Brain microvascular endothelial cell (primary cell): ENCODE measurements around the gene STRA8.

Experiments used
- DNase-seq: peaks from one replicate; pipeline ENCODE4 v3.0.0-alpha.2; 2020
- H3K27ac ChIP-seq: fragments of 250-450 bp; sonication (Bioruptor Pico); 2 replicates; pipeline ENCODE4 v1.5.1; 2020; ENCODE audit warnings: mild to moderate bottlenecking, moderate library complexity
- H3K27me3 ChIP-seq: fragments of 250-450 bp; sonication (Bioruptor Pico); replicated peaks from 2 replicates; pipeline ENCODE4 v1.5.1; 2020; ENCODE audit warnings: mild to moderate bottlenecking
- H3K36me3 ChIP-seq: fragments of 250-450 bp; sonication (Bioruptor Pico); replicated peaks from 2 replicates; pipeline ENCODE4 v1.5.1; 2020; ENCODE audit warnings: mild to moderate bottlenecking
- H3K4me3 ChIP-seq: 2 replicates; pipeline ENCODE4 v1.5.1; 2011; ENCODE audit warnings: low read depth, mild to moderate bottlenecking, control low read depth, low read length, moderate library complexity
- CTCF ChIP-seq: IDR thresholded peaks from 2 replicates; pipeline ENCODE4 v1.5.1; 2011; ENCODE audit warnings: low read depth, mild to moderate bottlenecking, moderate library complexity, low read length, control low read depth, inconsistent platforms; ENCODE audit errors: missing control alignments
- in situ Hi-C: cut with HindIII; loops from 2 replicates; pipeline ENCODE4 v1.10.0; 2017; ENCODE audit warnings: low sequenced_read_pairs, low pct_ligation_motif_present

STRA8 gene

GRCh38 chr7:135281363-135281949 is 47.8 kb downstream of the STRA8 start:
- peak; percentile 78 for DNase-seq
- Histone ChIP-seq H3K27me3 (no peaks in the 10 kb centered on the region), H3K27ac (no peak overlapping the region), H3K36me3 (no peaks in the 10 kb centered on the region), H3K4me3 (no peak overlapping the region)
- in situ Hi-C loops, result no loop called here
- peak; percentile 96 for TF ChIP-seq CTCF

- no peaks in the 10 kb centered on the region for H3K27me3 ChIP-seq
- TF ChIP-seq CTCF, result no peak
- in situ Hi-C loops, result no loop called here
- H3K4me3 ChIP-seq, result no peak overlapping the region
- H3K36me3 ChIP-seq, result no peaks in the 10 kb centered on the region
- no peak overlapping the region for H3K27ac ChIP-seq
- peak; percentile 60 for DNase-seq
Observed at GRCh38 chr7:135282561-135283254, 49.1 kb downstream of the STRA8 start.

GRCh38 chr7:135283959-135284638 is 50.5 kb downstream of the STRA8 start:
- H3K36me3 ChIP-seq, result no peaks in the 10 kb centered on the region
- H3K27ac ChIP-seq, result no peak overlapping the region
- in situ Hi-C loops, result no loop called here
- no peaks in the 10 kb centered on the region for H3K27me3 ChIP-seq
- H3K4me3 ChIP-seq, result no peak overlapping the region
- DNase-seq, result no peak
- no peak for TF ChIP-seq CTCF

DNA sequence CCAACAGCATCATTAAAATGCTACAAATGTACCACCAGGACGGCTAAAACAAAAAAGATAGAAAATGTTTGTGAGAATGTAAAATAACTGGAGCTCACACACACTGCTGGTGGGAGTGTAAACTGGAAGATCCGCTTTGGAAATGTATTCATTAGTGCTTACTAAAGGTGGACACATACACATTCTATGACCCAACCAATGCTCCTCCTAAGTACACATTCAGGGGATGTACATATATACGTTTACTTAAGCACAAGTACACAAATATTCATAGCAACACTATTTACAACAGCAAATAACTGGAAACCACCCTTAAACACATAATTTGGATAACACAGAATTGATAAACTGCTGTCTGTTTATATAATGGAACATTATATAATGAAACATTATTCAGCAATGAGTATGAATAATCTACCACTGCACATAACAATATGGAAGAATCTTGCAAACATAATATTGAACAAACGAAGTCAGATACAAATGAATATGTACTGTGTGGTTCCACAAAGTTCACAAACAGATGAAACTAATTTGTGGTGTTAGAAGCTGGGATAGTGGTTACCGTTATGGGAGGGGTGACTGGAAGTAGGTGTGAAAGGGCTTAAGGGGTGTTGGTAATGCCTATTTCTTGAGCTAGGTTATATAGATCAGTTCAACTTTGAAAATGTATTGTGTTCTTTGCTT is 52.1 kb downstream of the STRA8 start:
- no peaks in the 10 kb centered on the region for H3K27me3 ChIP-seq
- TF ChIP-seq CTCF, result no peak
- no peak overlapping the region for H3K27ac ChIP-seq
- H3K4me3 ChIP-seq, result no peak overlapping the region
- no peak for DNase-seq
- H3K36me3 ChIP-seq, result no peaks in the 10 kb centered on the region
- in situ Hi-C loops, result no loop called here

DNA sequence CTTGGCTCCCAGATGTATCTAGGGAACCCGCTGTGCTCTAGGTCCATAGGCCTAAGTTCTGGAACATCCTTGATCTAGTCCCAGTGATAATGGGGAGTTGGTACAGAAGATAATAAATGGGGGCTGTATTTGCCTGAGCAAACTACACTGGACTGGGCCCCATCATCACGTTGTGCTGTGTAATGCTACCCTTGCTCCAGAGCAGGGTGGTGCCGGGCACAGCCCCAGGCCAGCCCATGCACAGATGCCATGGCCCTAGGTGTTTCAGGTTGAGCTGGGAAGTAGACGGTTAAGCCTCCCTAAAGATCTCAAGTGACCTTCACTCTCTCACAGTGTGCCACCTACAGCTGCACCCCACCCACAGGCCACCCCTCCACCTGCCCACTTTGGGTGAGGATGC is 53.2 kb downstream of the STRA8 start:
- H3K27ac ChIP-seq, result no peak overlapping the region
- H3K27me3 ChIP-seq, result no peaks in the 10 kb centered on the region
- TF ChIP-seq CTCF, result no peak
- in situ Hi-C loops, result no loop called here
- H3K4me3 ChIP-seq, result no peak overlapping the region
- DNase-seq, result no peak
- no peaks in the 10 kb centered on the region for H3K36me3 ChIP-seq
